ENCODE data around the gene STXBP6.

STXBP6 gene

DNA sequence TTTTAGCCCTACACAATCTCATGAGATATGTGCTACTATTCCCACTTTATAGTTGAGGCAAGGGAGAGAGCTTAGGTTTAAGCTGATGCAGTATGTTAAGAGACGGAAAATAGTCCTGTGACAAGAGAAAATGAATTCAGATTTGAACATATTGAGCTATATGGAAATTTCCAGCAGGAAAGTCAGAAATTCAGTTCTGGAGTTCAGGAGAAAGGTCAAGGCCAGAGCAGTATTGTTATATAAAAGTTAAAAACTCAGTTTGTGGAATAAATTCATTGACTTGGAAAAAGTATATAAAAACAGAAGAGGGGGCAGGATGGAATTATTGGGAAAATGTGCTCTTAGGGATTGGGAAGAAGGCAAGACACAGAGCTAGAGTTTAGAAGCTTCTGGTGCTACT lies 248.9 kb downstream of the STXBP6 start:
- H3K27ac ChIP-seq: no peak overlapping the region
- H3K27me3 ChIP-seq: no peaks in the 10 kb centered on the region
- H3K4me3 ChIP-seq: no peak overlapping the region
- H3K36me3 ChIP-seq: no peaks in the 10 kb centered on the region
- intact Hi-C loops (cut with DNase I; ENCODE audit: low total_unique reads): no loop called here
- TF ChIP-seq, protein P1, sequence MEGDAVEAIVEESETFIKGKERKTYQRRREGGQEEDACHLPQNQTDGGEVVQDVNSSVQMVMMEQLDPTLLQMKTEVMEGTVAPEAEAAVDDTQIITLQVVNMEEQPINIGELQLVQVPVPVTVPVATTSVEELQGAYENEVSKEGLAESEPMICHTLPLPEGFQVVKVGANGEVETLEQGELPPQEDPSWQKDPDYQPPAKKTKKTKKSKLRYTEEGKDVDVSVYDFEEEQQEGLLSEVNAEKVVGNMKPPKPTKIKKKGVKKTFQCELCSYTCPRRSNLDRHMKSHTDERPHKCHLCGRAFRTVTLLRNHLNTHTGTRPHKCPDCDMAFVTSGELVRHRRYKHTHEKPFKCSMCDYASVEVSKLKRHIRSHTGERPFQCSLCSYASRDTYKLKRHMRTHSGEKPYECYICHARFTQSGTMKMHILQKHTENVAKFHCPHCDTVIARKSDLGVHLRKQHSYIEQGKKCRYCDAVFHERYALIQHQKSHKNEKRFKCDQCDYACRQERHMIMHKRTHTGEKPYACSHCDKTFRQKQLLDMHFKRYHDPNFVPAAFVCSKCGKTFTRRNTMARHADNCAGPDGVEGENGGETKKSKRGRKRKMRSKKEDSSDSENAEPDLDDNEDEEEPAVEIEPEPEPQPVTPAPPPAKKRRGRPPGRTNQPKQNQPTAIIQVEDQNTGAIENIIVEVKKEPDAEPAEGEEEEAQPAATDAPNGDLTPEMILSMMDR (IDR thresholded peaks at IDR 0.05): no peak
- no peaks in the 10 kb centered on the region for H3K4me1 ChIP-seq
- DNase-seq: no peak
- no peaks in the 10 kb centered on the region for H3K9me3 ChIP-seq

DNA sequence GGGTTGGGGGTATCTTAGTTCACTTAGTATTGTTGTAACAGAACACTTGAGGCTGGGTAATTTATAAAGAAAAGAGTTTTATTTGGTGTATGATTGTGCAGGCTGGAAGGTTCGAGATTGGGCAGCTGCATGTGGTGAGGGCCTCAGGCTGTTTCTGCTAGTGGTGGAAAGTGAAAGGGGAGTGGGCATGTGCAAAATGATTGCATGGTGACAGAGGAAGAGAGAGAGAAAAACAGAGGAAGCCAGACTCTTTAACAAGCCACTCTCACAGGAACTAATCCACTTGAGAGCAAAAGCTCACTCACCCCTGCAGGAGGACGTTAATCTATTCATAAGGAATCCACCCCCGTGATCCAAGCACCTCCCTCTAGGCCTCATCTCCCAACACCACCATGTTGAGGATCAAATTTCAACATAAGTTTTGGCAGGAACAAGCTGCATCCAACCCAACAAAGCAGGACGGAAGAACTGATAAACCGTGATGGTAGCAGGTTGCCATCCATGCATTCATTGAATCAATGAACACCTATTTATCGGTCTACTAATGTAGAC lies 251.0 kb downstream of the STXBP6 start:
- TF ChIP-seq, protein P1 (IDR thresholded peaks at IDR 0.05): no peak
- no peaks in the 10 kb centered on the region for H3K9me3 ChIP-seq
- H3K4me3 ChIP-seq: no peak overlapping the region
- no peaks in the 10 kb centered on the region for H3K36me3 ChIP-seq
- no peak for DNase-seq
- H3K27ac ChIP-seq: no peak overlapping the region
- H3K4me1 ChIP-seq: no peaks in the 10 kb centered on the region
- intact Hi-C loops (cut with DNase I; ENCODE audit: low total_unique reads): no loop called here
- no peaks in the 10 kb centered on the region for H3K27me3 ChIP-seq

DNA sequence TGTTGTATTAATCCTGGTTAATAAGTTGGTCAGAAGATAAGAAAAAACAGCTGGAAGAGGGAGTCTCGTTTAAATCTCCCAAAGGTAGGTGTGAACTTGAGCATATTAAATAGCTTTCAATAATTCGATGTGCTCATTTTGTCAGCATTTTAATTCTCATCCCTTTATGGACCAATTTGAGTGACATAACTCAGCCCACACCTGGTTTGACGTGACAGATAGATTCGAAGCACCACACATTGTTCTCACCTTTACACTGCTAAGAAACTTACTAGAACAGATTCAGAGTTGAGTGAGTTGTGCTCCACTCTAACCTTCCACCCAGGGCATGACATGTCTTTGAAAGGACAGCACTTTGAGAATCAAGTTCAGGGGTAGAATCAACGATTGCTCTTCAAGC lies 254.5 kb downstream of the STXBP6 start:
- no peaks in the 10 kb centered on the region for H3K36me3 ChIP-seq
- no peak overlapping the region for H3K27ac ChIP-seq
- intact Hi-C loops (cut with DNase I; ENCODE audit: low total_unique reads): no loop called here
- no peaks in the 10 kb centered on the region for H3K4me1 ChIP-seq
- H3K9me3 ChIP-seq: no peaks in the 10 kb centered on the region
- TF ChIP-seq, protein P1 (IDR thresholded peaks at IDR 0.05): no peak
- DNase-seq: no peak
- no peaks in the 10 kb centered on the region for H3K27me3 ChIP-seq
- no peak overlapping the region for H3K4me3 ChIP-seq

DNA sequence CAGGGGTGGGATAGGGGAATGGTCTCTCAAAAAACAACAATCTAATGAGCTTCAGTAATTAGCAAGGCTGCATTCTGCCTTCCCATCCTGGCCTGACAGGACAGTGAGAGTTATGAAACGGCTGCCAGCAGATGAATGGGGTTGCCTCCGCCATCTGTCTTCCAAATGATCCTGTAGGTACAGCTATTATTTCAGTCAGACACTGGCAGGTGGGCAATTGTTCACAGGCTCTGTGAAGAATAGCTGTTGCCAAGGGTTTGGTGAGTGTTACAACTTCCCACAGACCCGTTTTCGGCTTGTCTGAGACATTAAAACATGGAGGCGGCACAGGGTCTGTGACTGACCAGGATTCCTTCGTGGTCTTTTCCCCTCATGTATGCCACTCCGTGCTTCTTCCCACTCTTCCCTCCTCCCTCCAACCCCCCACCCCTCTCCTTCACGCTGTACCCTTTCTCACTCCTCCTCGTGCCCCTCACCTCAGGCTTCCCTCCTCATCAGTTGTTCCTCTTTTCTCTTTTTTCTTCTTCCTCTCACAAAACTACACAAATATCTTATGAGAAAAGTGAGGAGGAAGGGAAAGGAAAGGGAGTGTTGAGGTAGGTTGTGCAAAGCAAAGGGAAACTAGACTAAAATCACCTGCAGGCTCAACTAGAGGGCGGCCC lies 255.2 kb downstream of the STXBP6 start:
- Histone ChIP-seq H3K36me3 (no peaks in the 10 kb centered on the region), H3K27ac (no peak overlapping the region), H3K9me3 (no peaks in the 10 kb centered on the region), H3K4me3 (no peak overlapping the region), H3K4me1 (no peaks in the 10 kb centered on the region), H3K27me3 (no peaks in the 10 kb centered on the region)
- no peak for DNase-seq
- intact Hi-C loops (cut with DNase I; ENCODE audit: low total_unique reads): no loop called here
- TF ChIP-seq, protein P1 (IDR thresholded peaks at IDR 0.05): no peak

DNA sequence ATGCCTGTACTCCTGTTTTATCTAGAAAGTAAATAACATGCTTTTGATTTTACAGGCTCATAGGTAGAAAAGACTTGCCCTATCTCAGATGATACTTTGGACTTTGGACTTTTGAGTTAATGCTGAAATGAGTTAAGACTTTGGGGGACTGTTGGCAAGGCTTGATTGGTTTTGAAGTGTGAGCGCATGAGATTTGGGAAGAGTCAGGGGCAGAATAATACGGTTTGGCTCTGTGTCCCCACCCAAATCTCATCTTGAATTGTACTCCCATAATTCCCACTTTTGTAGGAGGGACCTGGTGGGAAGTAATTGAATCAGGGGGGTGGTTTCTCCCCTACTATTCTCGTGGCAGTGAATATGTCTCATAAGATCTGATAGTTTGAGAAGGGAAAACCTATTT lies 259.8 kb downstream of the STXBP6 start:
- H3K4me1 ChIP-seq: peaks cover 0 to 8% (median 4%) of the 10 kb centered on the region in 4 donors
- H3K27ac ChIP-seq: no peak overlapping the region
- TF ChIP-seq, protein P1 (IDR thresholded peaks at IDR 0.05): no peak
- H3K9me3 ChIP-seq: no peaks in the 10 kb centered on the region
- intact Hi-C loops (cut with DNase I; ENCODE audit: low total_unique reads): no loop called here
- H3K4me3 ChIP-seq: no peak overlapping the region
- no peaks in the 10 kb centered on the region for H3K36me3 ChIP-seq
- no peak for DNase-seq
- H3K27me3 ChIP-seq: no peaks in the 10 kb centered on the region
